ENCODE results near the gene LRWD1. TPM values are rescaled to one million over a fixed set of nuclear protein-coding genes. Genes with fewer than 3 reads are reported as not detected.
"Not testable (repeated sequence)": the region's sequence is repeated elsewhere in the genome, so short reads cannot be mapped to it uniquely, and the experiment has no call there.

Gene LRWD1
- polyA plus RNA-seq, 1 of the 3 experiments (the other 2 are of a cell fraction) = 53.2 TPM

- H2AFZ ChIP-seq (ENCODE audit: low read depth); H4K20me1 ChIP-seq (ENCODE audit: insufficient read depth); CTCF ChIA-PET; H3K79me2 ChIP-seq (ENCODE audit: insufficient read depth); POLR2A ChIA-PET; H3K9me2 ChIP-seq; H3K36me3 ChIP-seq (replicated peaks in 1 of 2; ENCODE audit: control insufficient read depth in 1 of 2, insufficient read depth in 2 of 2, low read length in 1 of 2); H3F3A ChIP-seq (replicated peaks; ENCODE audit: insufficient read depth); H3K4me2 ChIP-seq; H3K27me3 ChIP-seq (ENCODE audit: insufficient read depth); H3K9me3 ChIP-seq; H3K4me1 ChIP-seq (ENCODE audit: control insufficient read depth in 1 of 2, insufficient read depth in 2 of 2, low read depth in 1 of 2, low read length in 1 of 2); DNase-seq: not testable (repeated sequence)
- WGBS (ENCODE audit: low lambda C conversion rate) = 0% methylated on average over 17 of the region's 72 CpGs
- Histone ChIP-seq H3K4me3 (ENCODE audit: low read depth in 2 of 2, low read length in 1 of 2) (peak within 1 kb of the TSS; percentile 45 to 63), H3K27ac (ENCODE audit: low read depth in 2 of 2, low read length in 1 of 2) (peak within 1 kb of the TSS in 1 of 2 experiments; percentile 67; a peak in 2 of 4 replicates), H3K9ac (peak within 1 kb of the TSS; percentile 67)
- TF ChIP-seq TAF1 (IDR thresholded peaks at IDR 0.05; ENCODE audit: borderline replicate concordance, low read depth, low read length) = peak; percentile 19; the same call in 1 of the 2 replicates
- peak; percentile 61 for TF ChIP-seq ELF1 (IDR thresholded peaks at IDR 0.05)
- peak; percentile 75 for TF ChIP-seq GABPA (IDR thresholded peaks at IDR 0.05; ENCODE audit: low read depth)
- peak; percentile 52 for TF ChIP-seq CTCF (IDR thresholded peaks at IDR 0.05)
- TF ChIP-seq YY1 (IDR thresholded peaks at IDR 0.05; ENCODE audit: low read depth) = peak; percentile 31; the same call in 1 of the 2 replicates
- TF ChIP-seq NRF1 (IDR thresholded peaks at IDR 0.05; ENCODE audit: low read depth, low read length) = peak; percentile 53
Measured at GRCh38 chr7:102478314-102479208, 13.8 kb downstream of the LRWD1 start, which contains the start of gene POLR2J. Gene POLR2J (minus strand): TSS chr7:102478922. CDS start chr7:102478860, 62 bp downstream.

GRCh38 chr7:102479209-102479584 is 14.4 kb downstream of the LRWD1 start:
- DNase-seq; H2AFZ ChIP-seq (ENCODE audit: low read depth); H3F3A ChIP-seq (replicated peaks; ENCODE audit: insufficient read depth); CTCF ChIA-PET; H3K79me2 ChIP-seq (ENCODE audit: insufficient read depth); H3K27me3 ChIP-seq (ENCODE audit: insufficient read depth); H3K9ac ChIP-seq; H3K9me2 ChIP-seq; H3K9me3 ChIP-seq; H3K4me1 ChIP-seq (ENCODE audit: control insufficient read depth in 1 of 2, insufficient read depth in 2 of 2, low read depth in 1 of 2, low read length in 1 of 2); H4K20me1 ChIP-seq (ENCODE audit: insufficient read depth); H3K4me3 ChIP-seq (ENCODE audit: low read depth in 2 of 2, low read length in 1 of 2); POLR2A ChIA-PET; H3K36me3 ChIP-seq (replicated peaks in 1 of 2; ENCODE audit: control insufficient read depth in 1 of 2, insufficient read depth in 2 of 2, low read length in 1 of 2); H3K4me2 ChIP-seq: not testable (repeated sequence)
- WGBS (ENCODE audit: low lambda C conversion rate) = 34% methylated on average over 4 of the region's 10 CpGs
- TF ChIP-seq POLR2AphosphoS5 (IDR thresholded peaks at IDR 0.05; ENCODE audit: low read depth, low read length) = peak; percentile 7; the same call in 1 of the 2 replicates
- H3K27ac ChIP-seq (ENCODE audit: low read depth in 2 of 2, low read length in 1 of 2) = peak overlapping the region in 1 of 2 experiments; percentile 67; a peak in 2 of 4 replicates

GRCh38 chr7:102479982-102480637 is 15.3 kb downstream of the LRWD1 start:
- WGBS (ENCODE audit: low lambda C conversion rate) = 3% methylated on average over 7 of the region's 11 CpGs
- H3K9me2 ChIP-seq; H3F3A ChIP-seq (replicated peaks; ENCODE audit: insufficient read depth); H3K27me3 ChIP-seq (ENCODE audit: insufficient read depth); H3K4me1 ChIP-seq (ENCODE audit: control insufficient read depth in 1 of 2, insufficient read depth in 2 of 2, low read depth in 1 of 2, low read length in 1 of 2); H2AFZ ChIP-seq (ENCODE audit: low read depth); DNase-seq; H3K79me2 ChIP-seq (ENCODE audit: insufficient read depth); H4K20me1 ChIP-seq (ENCODE audit: insufficient read depth); CTCF ChIA-PET; H3K4me2 ChIP-seq; H3K4me3 ChIP-seq (ENCODE audit: low read depth in 2 of 2, low read length in 1 of 2); H3K9ac ChIP-seq; POLR2A ChIA-PET; H3K27ac ChIP-seq (ENCODE audit: low read depth in 2 of 2, low read length in 1 of 2); H3K36me3 ChIP-seq (replicated peaks in 1 of 2; ENCODE audit: control insufficient read depth in 1 of 2, insufficient read depth in 2 of 2, low read length in 1 of 2); H3K9me3 ChIP-seq: not testable (repeated sequence)
- peak; percentile 44 for TF ChIP-seq RAD21 (IDR thresholded peaks at IDR 0.05; ENCODE audit: low read length)
- peak; percentile 32 for TF ChIP-seq SMC3 (IDR thresholded peaks at IDR 0.05; ENCODE audit: low read depth, low read length)
- peak; percentile 72 for TF ChIP-seq CTCF (IDR thresholded peaks at IDR 0.05)

GRCh38 chr7:102481962-102482361 is 17.2 kb downstream of the LRWD1 start:
- H3K9me3 ChIP-seq; H3K36me3 ChIP-seq (replicated peaks in 1 of 2; ENCODE audit: control insufficient read depth in 1 of 2, insufficient read depth in 2 of 2, low read length in 1 of 2); H3K79me2 ChIP-seq (ENCODE audit: insufficient read depth); DNase-seq; H2AFZ ChIP-seq (ENCODE audit: low read depth); H3K27ac ChIP-seq (ENCODE audit: low read depth in 2 of 2, low read length in 1 of 2); H3K9ac ChIP-seq; CTCF ChIA-PET; H3F3A ChIP-seq (replicated peaks; ENCODE audit: insufficient read depth); H3K4me2 ChIP-seq; H3K27me3 ChIP-seq (ENCODE audit: insufficient read depth); H4K20me1 ChIP-seq (ENCODE audit: insufficient read depth); H3K4me1 ChIP-seq (ENCODE audit: control insufficient read depth in 1 of 2, insufficient read depth in 2 of 2, low read depth in 1 of 2, low read length in 1 of 2); POLR2A ChIA-PET; H3K9me2 ChIP-seq; H3K4me3 ChIP-seq (ENCODE audit: low read depth in 2 of 2, low read length in 1 of 2): not testable (repeated sequence)
- no CpG with 5 or more reads among the region's 10 CpGs for WGBS (ENCODE audit: low lambda C conversion rate)
